Stimulated activated CD4-positive, alpha-beta T cell treated with anti-CD3 and anti-CD28 coated beads, TNF-alpha, amount 100 ng/mL, for 4 hours (primary cell): Measurements from ENCODE around the gene ITGA2B.
"Not testable (repeated sequence)": the region's sequence is repeated elsewhere in the genome, so short reads cannot be mapped to it uniquely, and the experiment has no call there.

Source experiments
- DNase-seq, 3 experiments: peaks; one replicate each; pipeline ENCODE4 v3.0.0-alpha.2; 2020; ENCODE audit warnings: low read depth in 3 of 3

The ITGA2B gene

GRCh38 chr17:44351961-44352827, 37.3 kb downstream of the ITGA2B start:
- DNase-seq = no peak

GRCh38 chr17:44351464-44351863, 38.0 kb downstream of the ITGA2B start:
- DNase-seq = no peak

GRCh38 chr17:44350733-44351226, 38.7 kb downstream of the ITGA2B start:
- DNase-seq = peak; percentile 57 to 61 (median 59)

- no peak for DNase-seq
These were observed 39.8 kb downstream of the ITGA2B start for GRCh38 chr17:44349553-44350070.

- DNase-seq = no peak
These were observed 40.5 kb downstream of the ITGA2B start for GRCh38 chr17:44348988-44349364.

- DNase-seq = no peak
These were observed 41.0 kb downstream of the ITGA2B start for GRCh38 chr17:44348234-44348987.

- DNase-seq = not testable (repeated sequence)
These were observed 42.0 kb downstream of the ITGA2B start for GRCh38 chr17:44347206-44348055.

GRCh38 chr17:44346064-44346844, 43.2 kb downstream of the ITGA2B start:
- DNase-seq = no peak

- no peak for DNase-seq
These were observed 43.9 kb downstream of the ITGA2B start for GRCh38 chr17:44345454-44346026.

- DNase-seq = peak; percentile 51 to 71 (median 69)
These were observed 44.5 kb downstream of the ITGA2B start, which contains the start of gene GRN for GRCh38 chr17:44344939-44345453. TSS of gene GRN (plus strand) at chr17:44345302. CDS start at chr17:44349165, 3,863 bp downstream.

GRCh38 chr17:44343510-44344209, 45.8 kb downstream of the ITGA2B start:
- no peak for DNase-seq

GRCh38 chr17:44340553-44340952, 48.9 kb downstream of the ITGA2B start:
- DNase-seq = not testable (repeated sequence)

- DNase-seq = no peak
These were observed 50.7 kb downstream of the ITGA2B start for GRCh38 chr17:44338702-44339101.

- DNase-seq = no peak
These were observed 53.5 kb downstream of the ITGA2B start for GRCh38 chr17:44335968-44336367.

- DNase-seq = no peak
These were observed 53.9 kb downstream of the ITGA2B start for GRCh38 chr17:44335564-44335963.

GRCh38 chr17:44334727-44335126, 54.7 kb downstream of the ITGA2B start:
- no peak for DNase-seq

- DNase-seq = no peak
These were observed 55.1 kb downstream of the ITGA2B start for GRCh38 chr17:44334315-44334714.

- DNase-seq = no peak
These were observed 56.1 kb downstream of the ITGA2B start for GRCh38 chr17:44333371-44333770.

GRCh38 chr17:44331249-44331760, 58.1 kb downstream of the ITGA2B start:
- DNase-seq = peak in 2 of 3 experiments; percentile 35 to 62
